Esophagus squamous epithelium (tissue), 4 donors: ENCODE data around the gene PPT2.

ENCODE experiments used
- POLR2A ChIP-seq, 4 donors: fragments of 450-650 bp; IDR thresholded peaks; one replicate each; pipeline ENCODE4 v1.6.1; 2017; ENCODE audit warnings: antibody characterized with exemption in 4 of 4, mild to moderate bottlenecking in 4 of 4, moderate library complexity in 3 of 4
- TF ChIP-seq, protein P1 (sequence below), 6 experiments: fragments of 450-650 bp in 4 of 6; fragments of 200-600 bp in 2 of 6; sonication (generic) in 2 of 6; IDR thresholded peaks; one replicate each; pipeline ENCODE4 v1.5.1; 2016 to 2019; ENCODE audit warnings: antibody characterized with exemption in 6 of 6, mild to moderate bottlenecking in 4 of 6, moderate library complexity in 4 of 6

DNA sequence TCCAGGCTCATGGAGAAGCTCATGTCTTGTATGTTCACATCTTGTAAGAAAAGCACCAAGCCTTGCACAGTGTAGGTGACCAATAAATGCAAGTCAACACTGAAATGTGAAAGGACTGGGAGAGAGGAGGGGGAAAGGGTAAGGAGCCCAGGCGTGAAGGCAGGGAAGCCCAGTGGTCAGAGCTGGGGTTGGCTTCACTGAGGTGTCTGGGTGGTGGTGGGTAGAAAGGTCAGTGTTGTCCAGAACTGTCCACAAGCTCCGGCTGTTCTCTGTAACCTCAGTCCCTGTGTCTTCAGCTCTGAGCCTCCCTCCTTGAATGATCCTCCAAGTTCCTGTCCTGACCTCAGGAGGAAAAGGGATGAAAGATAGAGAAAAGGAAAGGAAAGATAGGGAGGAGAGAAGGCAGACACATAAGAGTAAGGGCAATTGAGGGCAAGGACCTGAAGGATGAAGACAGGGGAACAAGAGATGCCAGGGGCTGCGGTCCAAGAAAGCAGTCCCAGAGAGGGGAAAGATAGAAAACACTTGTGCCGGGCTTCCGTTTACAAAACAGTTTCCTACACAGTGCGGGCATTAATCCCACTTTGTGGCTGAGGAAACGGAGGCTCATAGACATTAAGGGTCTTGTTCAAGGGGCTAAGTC lies 42.4 kb upstream of the PPT2 start:
- TF ChIP-seq, protein P1, sequence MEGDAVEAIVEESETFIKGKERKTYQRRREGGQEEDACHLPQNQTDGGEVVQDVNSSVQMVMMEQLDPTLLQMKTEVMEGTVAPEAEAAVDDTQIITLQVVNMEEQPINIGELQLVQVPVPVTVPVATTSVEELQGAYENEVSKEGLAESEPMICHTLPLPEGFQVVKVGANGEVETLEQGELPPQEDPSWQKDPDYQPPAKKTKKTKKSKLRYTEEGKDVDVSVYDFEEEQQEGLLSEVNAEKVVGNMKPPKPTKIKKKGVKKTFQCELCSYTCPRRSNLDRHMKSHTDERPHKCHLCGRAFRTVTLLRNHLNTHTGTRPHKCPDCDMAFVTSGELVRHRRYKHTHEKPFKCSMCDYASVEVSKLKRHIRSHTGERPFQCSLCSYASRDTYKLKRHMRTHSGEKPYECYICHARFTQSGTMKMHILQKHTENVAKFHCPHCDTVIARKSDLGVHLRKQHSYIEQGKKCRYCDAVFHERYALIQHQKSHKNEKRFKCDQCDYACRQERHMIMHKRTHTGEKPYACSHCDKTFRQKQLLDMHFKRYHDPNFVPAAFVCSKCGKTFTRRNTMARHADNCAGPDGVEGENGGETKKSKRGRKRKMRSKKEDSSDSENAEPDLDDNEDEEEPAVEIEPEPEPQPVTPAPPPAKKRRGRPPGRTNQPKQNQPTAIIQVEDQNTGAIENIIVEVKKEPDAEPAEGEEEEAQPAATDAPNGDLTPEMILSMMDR (IDR thresholded peaks at IDR 0.05) = no peak
- TF ChIP-seq POLR2A (IDR thresholded peaks at IDR 0.05) = no peak
